ENCODE measurements around the gene SOCS6. TPM values are rescaled to one million over a fixed set of nuclear protein-coding genes. Genes with fewer than 3 reads are reported as not detected.
"Not testable (repeated sequence)": the region's sequence is repeated elsewhere in the genome, so short reads cannot be mapped to it uniquely, and the experiment has no call there.

SOCS6 gene
- 26.2 and 36.7 TPM in 2 replicates for total RNA-seq (ENCODE audit: low replicate concordance)

GRCh38 chr18:70288851-70289328, at the start of gene SOCS6:
TSS of gene SOCS6 (plus strand) at chr18:70289045. CDS start at chr18:70324669, 35,624 bp downstream.
- H3K4me3 ChIP-seq (ENCODE audit: low read depth, low read length): peak within 1 kb of the TSS; percentile 86
- no peak for TF ChIP-seq CTCF (IDR thresholded peaks at IDR 0.05; ENCODE audit: insufficient read depth, low read length)
- peak; percentile 56 for DNase-seq (ENCODE audit: low read depth)

- no peak overlapping the region for H3K4me3 ChIP-seq (ENCODE audit: low read depth, low read length)
Observed at GRCh38 chr18:70243131-70243929, 45.5 kb upstream of the SOCS6 start.

GRCh38 chr18:70246061-70246466, 42.8 kb upstream of the SOCS6 start:
- TF ChIP-seq CTCF (IDR thresholded peaks at IDR 0.05; ENCODE audit: insufficient read depth, low read length): no peak
- H3K4me3 ChIP-seq (ENCODE audit: low read depth, low read length): peak overlapping the region; percentile 6
- peak; percentile 54 for DNase-seq (ENCODE audit: low read depth)

More at GRCh38 chr18:70243131-70243929, 45.5 kb upstream of the SOCS6 start:
- TF ChIP-seq CTCF (IDR thresholded peaks at IDR 0.05; ENCODE audit: insufficient read depth, low read length): no peak
- DNase-seq (ENCODE audit: low read depth): peak; percentile 12

- no peak overlapping the region for H3K4me3 ChIP-seq (ENCODE audit: low read depth, low read length)
- no peak for TF ChIP-seq CTCF (IDR thresholded peaks at IDR 0.05; ENCODE audit: insufficient read depth, low read length)
- DNase-seq (ENCODE audit: low read depth): peak; percentile 38
Observed at GRCh38 chr18:70249118-70249517, 39.7 kb upstream of the SOCS6 start.

- not testable (repeated sequence) for H3K4me3 ChIP-seq (ENCODE audit: low read depth, low read length); DNase-seq (ENCODE audit: low read depth)
Observed at GRCh38 chr18:70249861-70250260, 39.0 kb upstream of the SOCS6 start.

- no peak for DNase-seq (ENCODE audit: low read depth)
- H3K4me3 ChIP-seq (ENCODE audit: low read depth, low read length): no peak overlapping the region
- TF ChIP-seq CTCF (IDR thresholded peaks at IDR 0.05; ENCODE audit: insufficient read depth, low read length): no peak
Observed at GRCh38 chr18:70250781-70251180, 38.1 kb upstream of the SOCS6 start.

- no peak overlapping the region for H3K4me3 ChIP-seq (ENCODE audit: low read depth, low read length)
- TF ChIP-seq CTCF (IDR thresholded peaks at IDR 0.05; ENCODE audit: insufficient read depth, low read length): no peak
- DNase-seq (ENCODE audit: low read depth): no peak
Observed at GRCh38 chr18:70256184-70256583, 32.7 kb upstream of the SOCS6 start.
